GM18505 (cell line): ENCODE results near the gene LACTBL1.

Experiments used
- ATAC-seq: cut with Tn5 transposase; IDR thresholded peaks from one replicate; pipeline ENCODE4 v1.9.1; 2021; ENCODE audit not compliant: unreplicated experiment
- POLR2A ChIP-seq: IDR thresholded peaks from 4 replicates; pipeline ENCODE4 v1.6.1; 2011; ENCODE audit warnings: borderline replicate concordance; ENCODE audit not compliant: insufficient read depth, insufficient read length; ENCODE audit errors: extremely low read depth

The LACTBL1 gene

GRCh38 chr1:22944346-22945055, 28.2 kb downstream of the LACTBL1 start:
- no peak for ATAC-seq

GRCh38 chr1:22941257-22941656, 31.4 kb downstream of the LACTBL1 start:
- TF ChIP-seq POLR2A: no peak
- ATAC-seq: no peak

More at GRCh38 chr1:22944346-22945055, 28.2 kb downstream of the LACTBL1 start:
- TF ChIP-seq POLR2A: no peak

- ATAC-seq: no peak
- TF ChIP-seq POLR2A: no peak
These were observed 36.0 kb downstream of the LACTBL1 start for GRCh38 chr1:22936681-22937080.

GRCh38 chr1:22935433-22935832, 37.2 kb downstream of the LACTBL1 start:
- TF ChIP-seq POLR2A: no peak
- no peak for ATAC-seq

GRCh38 chr1:22932803-22933470, 39.7 kb downstream of the LACTBL1 start:
- no peak for ATAC-seq
- no peak for TF ChIP-seq POLR2A

- TF ChIP-seq POLR2A: no peak
- no peak for ATAC-seq
These were observed 42.3 kb downstream of the LACTBL1 start for GRCh38 chr1:22930240-22930912.

GRCh38 chr1:22925111-22925510, 47.6 kb downstream of the LACTBL1 start:
- no peak for TF ChIP-seq POLR2A
- ATAC-seq: no peak

GRCh38 chr1:22922640-22923039, 50.0 kb downstream of the LACTBL1 start:
- TF ChIP-seq POLR2A: no peak
- ATAC-seq: no peak

GRCh38 chr1:22921452-22922126, 51.1 kb downstream of the LACTBL1 start:
- no peak for TF ChIP-seq POLR2A
- no peak for ATAC-seq

- no peak for TF ChIP-seq POLR2A
- ATAC-seq: no peak
These were observed 51.8 kb downstream of the LACTBL1 start for GRCh38 chr1:22920734-22921451.

- ATAC-seq: no peak
These were observed 52.5 kb downstream of the LACTBL1 start for GRCh38 chr1:22920026-22920733.

GRCh38 chr1:22919341-22920025, 53.2 kb downstream of the LACTBL1 start:
- no peak for TF ChIP-seq POLR2A
- no peak for ATAC-seq

More at GRCh38 chr1:22920026-22920733, 52.5 kb downstream of the LACTBL1 start:
- no peak for TF ChIP-seq POLR2A
